BE2C (cell line): ENCODE data around the gene ADGRV1.

Source experiments
- DNase-seq: peaks from one replicate; pipeline ENCODE4 v3.0.0-alpha.2; 2020
- H3K27me3 ChIP-seq: fragments of 250-450 bp; sonication (Bioruptor Pico); 2 replicates; pipeline ENCODE4 v1.5.1; 2020; ENCODE audit warnings: mild to moderate bottlenecking
- H3K36me3 ChIP-seq: fragments of 250-450 bp; sonication (Bioruptor Pico); 2 replicates; pipeline ENCODE4 v1.5.1; 2020; ENCODE audit warnings: mild to moderate bottlenecking
- H3K4me1 ChIP-seq: fragments of 250-450 bp; sonication (Bioruptor Pico); 2 replicates; pipeline ENCODE4 v1.5.1; 2020
- H3K4me3 ChIP-seq: 2 replicates; pipeline ENCODE4 v1.5.1; 2011; ENCODE audit warnings: low read depth, low read length
- H3K9me3 ChIP-seq: fragments of 250-450 bp; sonication (Bioruptor Pico); 2 replicates; pipeline ENCODE4 v1.5.1; 2020
- TF ChIP-seq, protein P1 (sequence below): IDR thresholded peaks from 2 replicates; pipeline ENCODE4 v1.5.1; 2012; ENCODE audit warnings: mild to moderate bottlenecking, low read depth, low read length

The ADGRV1 gene

DNA sequence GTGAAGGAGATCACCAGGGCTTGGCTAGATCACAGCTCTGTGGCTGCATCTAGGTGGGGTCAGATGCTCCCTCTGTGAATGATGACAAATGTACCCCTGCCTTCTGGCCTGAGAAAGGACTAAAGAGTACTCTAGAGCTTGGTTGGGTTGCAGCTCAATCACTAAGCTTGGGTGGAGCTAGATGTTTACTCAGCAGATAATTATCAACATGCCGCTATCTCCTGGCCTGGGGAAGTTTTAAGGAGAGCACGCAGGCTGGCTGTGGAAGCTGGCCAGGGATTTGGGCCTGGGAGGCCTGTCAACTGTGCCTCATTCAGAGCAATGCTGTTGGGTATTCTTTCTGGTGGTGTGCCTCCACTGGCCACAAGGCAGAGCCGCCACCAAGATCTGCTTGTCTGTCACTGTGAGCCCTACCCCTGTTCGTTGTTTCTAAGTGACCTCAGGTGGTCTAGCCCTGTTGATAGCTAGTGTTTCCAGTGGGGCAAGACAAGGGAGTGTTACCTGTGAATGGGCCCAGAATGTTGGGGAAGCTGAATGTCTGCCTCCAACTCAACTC, 181.7 kb downstream of the ADGRV1 start:
- Histone ChIP-seq H3K4me3 (no peak overlapping the region), H3K4me1 (no peaks in the 10 kb centered on the region), H3K27me3 (peaks cover 11% of the 10 kb centered on the region), H3K36me3 (no peaks in the 10 kb centered on the region), H3K9me3 (no peaks in the 10 kb centered on the region)
- DNase-seq = no peak
- TF ChIP-seq, protein P1, sequence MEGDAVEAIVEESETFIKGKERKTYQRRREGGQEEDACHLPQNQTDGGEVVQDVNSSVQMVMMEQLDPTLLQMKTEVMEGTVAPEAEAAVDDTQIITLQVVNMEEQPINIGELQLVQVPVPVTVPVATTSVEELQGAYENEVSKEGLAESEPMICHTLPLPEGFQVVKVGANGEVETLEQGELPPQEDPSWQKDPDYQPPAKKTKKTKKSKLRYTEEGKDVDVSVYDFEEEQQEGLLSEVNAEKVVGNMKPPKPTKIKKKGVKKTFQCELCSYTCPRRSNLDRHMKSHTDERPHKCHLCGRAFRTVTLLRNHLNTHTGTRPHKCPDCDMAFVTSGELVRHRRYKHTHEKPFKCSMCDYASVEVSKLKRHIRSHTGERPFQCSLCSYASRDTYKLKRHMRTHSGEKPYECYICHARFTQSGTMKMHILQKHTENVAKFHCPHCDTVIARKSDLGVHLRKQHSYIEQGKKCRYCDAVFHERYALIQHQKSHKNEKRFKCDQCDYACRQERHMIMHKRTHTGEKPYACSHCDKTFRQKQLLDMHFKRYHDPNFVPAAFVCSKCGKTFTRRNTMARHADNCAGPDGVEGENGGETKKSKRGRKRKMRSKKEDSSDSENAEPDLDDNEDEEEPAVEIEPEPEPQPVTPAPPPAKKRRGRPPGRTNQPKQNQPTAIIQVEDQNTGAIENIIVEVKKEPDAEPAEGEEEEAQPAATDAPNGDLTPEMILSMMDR = no peak

DNA sequence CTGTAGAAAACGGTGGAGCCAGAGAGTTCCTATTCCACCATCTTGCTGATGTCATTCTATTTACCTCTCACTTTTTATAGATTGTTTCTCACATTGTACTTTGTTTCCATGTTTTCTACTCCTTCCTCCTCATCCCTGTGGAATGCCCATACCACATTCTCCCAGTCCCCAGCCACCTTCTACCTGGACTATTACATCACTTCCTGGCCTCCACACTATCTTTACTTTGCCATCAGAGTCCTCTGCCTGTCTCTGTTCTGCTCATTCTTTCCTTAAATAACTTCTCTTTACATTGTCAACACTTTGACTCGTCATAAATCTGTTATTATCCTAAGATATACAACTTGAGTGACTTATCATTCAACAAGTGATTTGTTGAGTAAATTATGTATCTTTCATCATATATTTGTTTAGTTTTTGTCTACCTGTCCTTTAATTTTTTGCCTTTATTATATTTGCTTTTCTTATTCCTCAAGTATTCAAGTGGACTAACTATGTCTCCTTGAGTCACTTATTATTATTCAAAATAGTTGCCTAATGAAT, 182.5 kb downstream of the ADGRV1 start:
- TF ChIP-seq, protein P1 = no peak
- H3K27me3 ChIP-seq = peaks cover 11% of the 10 kb centered on the region
- no peak for DNase-seq
- no peaks in the 10 kb centered on the region for H3K9me3 ChIP-seq
- no peaks in the 10 kb centered on the region for H3K4me1 ChIP-seq
- no peaks in the 10 kb centered on the region for H3K36me3 ChIP-seq
- no peak overlapping the region for H3K4me3 ChIP-seq

DNA sequence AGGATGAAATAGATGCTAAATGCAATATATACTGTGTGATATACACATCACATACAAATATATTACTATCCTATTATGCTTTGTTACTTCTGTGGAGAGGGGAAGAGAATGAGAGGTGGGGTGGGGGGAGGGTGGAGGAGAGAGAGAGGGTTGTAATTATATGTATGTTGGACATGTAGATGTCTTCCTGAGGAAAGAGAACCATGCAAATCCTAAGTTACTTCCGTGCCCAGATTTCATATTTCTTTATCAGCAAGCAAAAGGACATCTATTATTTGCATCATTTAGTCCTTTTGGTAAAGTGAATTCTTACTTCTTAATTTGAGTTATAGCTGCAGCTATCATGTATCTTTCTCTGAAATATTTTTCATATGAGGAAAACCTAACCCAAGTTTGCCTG, 187.5 kb downstream of the ADGRV1 start:
- no peaks in the 10 kb centered on the region for H3K36me3 ChIP-seq
- no peak for DNase-seq
- no peaks in the 10 kb centered on the region for H3K4me1 ChIP-seq
- H3K27me3 ChIP-seq = peaks cover 17% of the 10 kb centered on the region
- no peaks in the 10 kb centered on the region for H3K9me3 ChIP-seq
- TF ChIP-seq, protein P1 = no peak
- no peak overlapping the region for H3K4me3 ChIP-seq

DNA sequence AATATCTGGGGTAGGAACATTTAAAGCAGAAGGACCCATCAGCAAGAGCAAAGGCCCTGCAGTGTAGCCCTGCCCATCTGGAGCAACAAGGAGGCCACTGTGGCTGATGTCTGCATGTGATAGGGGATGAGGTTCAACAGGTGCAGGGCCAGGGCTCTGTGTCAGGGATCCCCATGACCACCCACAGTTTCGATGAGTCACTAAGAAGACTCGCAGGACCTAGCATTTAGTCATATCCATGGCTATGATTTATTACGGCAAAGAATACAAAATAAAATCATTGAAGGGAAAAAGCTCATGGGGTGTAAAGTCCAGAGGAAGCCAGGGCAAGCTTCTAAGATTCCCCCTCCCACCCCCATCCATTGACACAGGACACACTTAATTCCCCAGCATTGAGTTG, 188.6 kb downstream of the ADGRV1 start:
- Histone ChIP-seq H3K4me1 (no peaks in the 10 kb centered on the region), H3K4me3 (no peak overlapping the region), H3K36me3 (no peaks in the 10 kb centered on the region), H3K9me3 (no peaks in the 10 kb centered on the region), H3K27me3 (peaks cover 17% of the 10 kb centered on the region)
- TF ChIP-seq, protein P1 = no peak
- DNase-seq = no peak

DNA sequence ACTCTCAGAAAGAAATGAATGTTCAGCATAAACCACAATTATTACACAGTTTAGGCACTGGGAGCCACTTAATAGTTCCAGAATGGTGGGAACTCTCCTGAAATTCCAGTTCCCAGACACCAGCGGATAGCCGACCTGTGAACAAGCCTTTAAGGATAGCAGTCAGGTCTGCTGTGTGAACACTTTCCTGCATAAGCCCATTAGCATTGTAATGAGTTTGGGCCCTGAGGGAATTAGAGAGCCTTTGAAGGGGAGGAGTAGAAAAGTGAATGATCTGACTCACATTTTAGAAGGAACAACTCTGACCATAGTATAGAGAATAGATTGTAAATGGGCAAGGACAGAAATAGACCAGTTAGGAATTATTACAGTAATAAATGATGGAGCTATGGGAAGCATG, 189.1 kb downstream of the ADGRV1 start:
- Histone ChIP-seq H3K4me3 (no peak overlapping the region), H3K27me3 (peaks cover 13% of the 10 kb centered on the region), H3K9me3 (no peaks in the 10 kb centered on the region), H3K4me1 (no peaks in the 10 kb centered on the region), H3K36me3 (no peaks in the 10 kb centered on the region)
- TF ChIP-seq, protein P1 = no peak
- no peak for DNase-seq

DNA sequence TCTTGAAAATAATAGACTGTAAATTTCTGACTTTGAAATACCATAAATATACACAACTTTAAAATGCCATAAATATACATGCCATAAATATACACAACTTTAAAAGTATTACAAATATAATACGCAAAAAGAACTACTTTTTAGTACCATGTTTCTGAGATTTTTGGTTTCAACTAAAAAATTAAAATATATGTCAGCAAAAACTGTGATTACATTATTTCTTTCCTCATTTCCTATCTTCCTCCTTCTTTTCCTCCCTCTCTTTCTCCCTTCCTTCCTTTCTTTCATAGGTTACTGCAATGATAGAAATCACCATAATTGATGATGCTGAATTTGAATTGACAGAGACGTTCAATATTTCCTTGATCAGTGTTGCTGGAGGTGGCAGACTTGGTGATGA, 200.5 kb downstream of the ADGRV1 start:
- H3K9me3 ChIP-seq = no peaks in the 10 kb centered on the region
- no peaks in the 10 kb centered on the region for H3K36me3 ChIP-seq
- no peak for DNase-seq
- no peaks in the 10 kb centered on the region for H3K4me1 ChIP-seq
- TF ChIP-seq, protein P1 = no peak
- 0 out of 2 replicates have a peak, but pooled peaks cover 11% of the 10 kb centered on the region for H3K27me3 ChIP-seq
- no peak overlapping the region for H3K4me3 ChIP-seq
